ENCODE data around the gene TPRG1L. TPM values are rescaled to one million over a fixed set of nuclear protein-coding genes. Genes with fewer than 3 reads are reported as not detected.

Gene TPRG1L
- total and polyA plus RNA-seq, 7 donors, result 33.9 to 66.4 (median 40.2) TPM

DNA sequence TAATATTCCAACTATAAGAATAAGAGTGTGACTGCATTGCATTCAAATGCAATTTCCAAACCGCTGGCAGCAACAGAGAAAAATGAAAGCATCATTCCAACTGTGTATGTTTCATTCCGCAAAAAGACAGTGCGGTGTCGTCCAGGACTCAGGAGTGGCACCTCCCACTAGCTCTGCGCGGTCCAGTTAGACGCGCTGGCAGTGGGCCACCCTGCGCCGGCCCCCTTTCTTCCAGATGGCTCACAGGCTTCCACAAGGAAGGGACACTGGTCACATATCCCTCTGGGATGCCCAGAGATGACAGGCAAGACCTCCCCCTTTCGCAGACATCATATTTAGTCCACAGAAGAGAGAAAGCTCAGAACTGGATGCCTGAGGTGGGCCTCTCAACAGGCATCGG lies 13.2 kb downstream of the TPRG1L start:
- Histone ChIP-seq H3K4me1 (no peaks in the 10 kb centered on the region), H3K36me3 (ENCODE audit: insufficient read depth in 1 of 2, low read depth in 1 of 2) (peaks cover 6 to 67% of the 10 kb centered on the region in 2 donors), H3K27me3 (ENCODE audit: insufficient read depth in 3 of 3, low read length in 2 of 3) (no peaks in the 10 kb centered on the region), H3K4me3 (no peak overlapping the region), H3K27ac (no peak overlapping the region), H3K9me3 (no peaks in the 10 kb centered on the region)
- intact Hi-C loops (cut with DNase I), result no loop called here
- TF ChIP-seq, protein P1, sequence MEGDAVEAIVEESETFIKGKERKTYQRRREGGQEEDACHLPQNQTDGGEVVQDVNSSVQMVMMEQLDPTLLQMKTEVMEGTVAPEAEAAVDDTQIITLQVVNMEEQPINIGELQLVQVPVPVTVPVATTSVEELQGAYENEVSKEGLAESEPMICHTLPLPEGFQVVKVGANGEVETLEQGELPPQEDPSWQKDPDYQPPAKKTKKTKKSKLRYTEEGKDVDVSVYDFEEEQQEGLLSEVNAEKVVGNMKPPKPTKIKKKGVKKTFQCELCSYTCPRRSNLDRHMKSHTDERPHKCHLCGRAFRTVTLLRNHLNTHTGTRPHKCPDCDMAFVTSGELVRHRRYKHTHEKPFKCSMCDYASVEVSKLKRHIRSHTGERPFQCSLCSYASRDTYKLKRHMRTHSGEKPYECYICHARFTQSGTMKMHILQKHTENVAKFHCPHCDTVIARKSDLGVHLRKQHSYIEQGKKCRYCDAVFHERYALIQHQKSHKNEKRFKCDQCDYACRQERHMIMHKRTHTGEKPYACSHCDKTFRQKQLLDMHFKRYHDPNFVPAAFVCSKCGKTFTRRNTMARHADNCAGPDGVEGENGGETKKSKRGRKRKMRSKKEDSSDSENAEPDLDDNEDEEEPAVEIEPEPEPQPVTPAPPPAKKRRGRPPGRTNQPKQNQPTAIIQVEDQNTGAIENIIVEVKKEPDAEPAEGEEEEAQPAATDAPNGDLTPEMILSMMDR (IDR thresholded peaks at IDR 0.05), result no peak
- 89 to 93% (median 91%) methylated on average over 12 of the region's 12 CpGs for WGBS, 3 donors
- ATAC-seq (no peak), DNase-seq (no peak)

DNA sequence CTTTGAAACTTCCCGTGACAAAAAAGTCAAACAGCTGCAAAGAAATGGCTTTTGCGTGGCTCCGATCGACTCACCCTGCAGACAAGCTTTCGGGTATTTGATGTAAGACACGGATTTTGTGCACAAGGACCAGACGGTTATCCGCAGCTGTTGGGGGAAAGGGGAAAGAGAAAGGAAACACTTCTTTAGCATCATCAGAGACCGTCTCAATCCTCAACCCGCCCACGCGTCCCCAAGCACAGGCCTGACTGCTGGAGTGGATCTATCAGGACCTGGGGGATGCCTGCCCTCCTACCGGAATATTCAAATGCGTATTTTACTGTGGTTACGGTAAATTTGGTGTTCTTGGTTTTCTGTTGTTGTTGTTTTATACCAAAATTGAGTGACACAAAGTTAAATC lies 13.9 kb downstream of the TPRG1L start:
- H3K36me3 ChIP-seq (ENCODE audit: insufficient read depth in 1 of 2, low read depth in 1 of 2), result peaks cover 6 to 63% of the 10 kb centered on the region in 2 donors
- H3K9me3 ChIP-seq, result no peaks in the 10 kb centered on the region
- WGBS, 3 donors, result 83 to 85% (median 85%) methylated on average over 15 of the region's 15 CpGs
- H3K4me1 ChIP-seq, result no peaks in the 10 kb centered on the region
- H3K27me3 ChIP-seq (ENCODE audit: insufficient read depth in 3 of 3, low read length in 2 of 3), result no peaks in the 10 kb centered on the region
- TF ChIP-seq, protein P1 (IDR thresholded peaks at IDR 0.05), result no peak
- no peak for DNase-seq
- no peak overlapping the region for H3K27ac ChIP-seq
- intact Hi-C loops (cut with DNase I), result no loop called here
- ATAC-seq, result no peak
- no peak overlapping the region for H3K4me3 ChIP-seq

- 92 to 94% (median 93%) methylated on average over 23 of the region's 23 CpGs for WGBS, 3 donors
- Histone ChIP-seq H3K27me3 (ENCODE audit: insufficient read depth in 3 of 3, low read length in 2 of 3) (no peaks in the 10 kb centered on the region), H3K36me3 (ENCODE audit: insufficient read depth in 1 of 2, low read depth in 1 of 2) (peaks cover 6 to 57% of the 10 kb centered on the region in 2 donors), H3K27ac (no peak overlapping the region), H3K4me3 (no peak overlapping the region), H3K9me3 (no peaks in the 10 kb centered on the region), H3K4me1 (no peaks in the 10 kb centered on the region)
- intact Hi-C loops (cut with DNase I), result no loop called here
- no peak for DNase-seq
- ATAC-seq, result no peak
- TF ChIP-seq, protein P1 (IDR thresholded peaks at IDR 0.05), result no peak
These were observed 14.6 kb downstream of the TPRG1L start for GRCh38 chr1:3639397-3639911.

DNA sequence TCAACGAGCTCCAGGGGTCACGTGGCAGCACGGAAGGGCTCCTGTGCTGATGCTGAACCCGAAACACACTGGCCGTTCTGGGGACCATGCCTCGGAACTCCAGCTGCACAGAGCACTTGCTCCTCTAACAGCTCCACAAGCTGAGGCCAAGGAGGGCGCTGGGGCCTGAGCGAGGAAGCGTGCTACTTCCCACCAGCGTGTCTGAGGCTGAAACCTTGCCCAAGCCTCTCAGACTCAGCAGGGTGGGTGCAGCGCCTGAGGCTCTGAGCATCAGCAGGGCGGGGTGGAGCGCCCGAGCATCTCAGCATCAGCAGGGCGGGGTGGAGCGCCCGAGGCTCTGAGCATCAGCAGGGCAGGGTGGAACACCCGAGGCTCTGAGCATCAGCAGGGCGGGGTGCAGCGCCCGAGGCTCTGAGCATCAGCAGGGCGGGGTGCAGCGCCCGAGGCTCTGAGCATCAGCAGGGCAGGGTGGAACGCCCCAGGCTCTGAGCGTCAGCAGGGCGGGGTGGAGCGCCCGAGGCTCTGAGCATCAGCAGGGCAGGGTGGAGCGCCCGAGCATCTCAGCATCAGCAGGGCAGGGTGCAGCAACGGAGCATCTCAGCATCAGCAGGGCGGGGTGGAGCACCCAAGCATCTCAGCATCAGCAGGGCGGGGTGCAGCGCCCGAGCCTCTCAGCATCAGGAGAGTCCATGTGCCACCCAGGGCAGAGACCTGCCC lies 15.5 kb downstream of the TPRG1L start:
- Histone ChIP-seq H3K27me3 (ENCODE audit: insufficient read depth in 3 of 3, low read length in 2 of 3) (no peaks in the 10 kb centered on the region), H3K4me3 (no peak overlapping the region), H3K9me3 (no peaks in the 10 kb centered on the region), H3K27ac (no peak overlapping the region), H3K4me1 (no peaks in the 10 kb centered on the region), H3K36me3 (ENCODE audit: insufficient read depth in 1 of 2, low read depth in 1 of 2) (peaks cover 6 to 57% of the 10 kb centered on the region in 2 donors)
- no peak for ATAC-seq
- intact Hi-C loops (cut with DNase I), result loop anchor here in 1 of 2 donors (10.0 kb wide), 1 partner anchor 265 kb away; the partner anchor contains the start of gene C1orf174
- DNase-seq, result no peak
- TF ChIP-seq, protein P1 (IDR thresholded peaks at IDR 0.05), result no peak
- WGBS, 3 donors, result 88 to 94% (median 90%) methylated on average over 24 to 36 of the region's 36 CpGs

Data from psoas muscle (tissue), 8 donors.